Left colon (tissue), 2 donors: ENCODE measurements around the gene CFAP97D1. TPM values are rescaled to one million over a fixed set of nuclear protein-coding genes. Genes with fewer than 3 reads are reported as not detected.

Source experiments
- ATAC-seq: fragments of 200-7000 bp; cut with Tn5 transposase; one replicate; pipeline ENCODE4 v1.9.1; 2020; ENCODE audit warnings: mild to moderate bottlenecking, moderate library complexity
- DNase-seq, 2 donors: peaks; one replicate each; pipeline ENCODE4 v3.0.0-alpha.2; 2020
- intact Hi-C, 2 donors: fragments of 100-400 bp; cut with DNase I in 1 of 2; cut with micrococcal nuclease in 1 of 2; formaldehyde crosslinking; loops; one replicate each; pipeline versions ENCODE4 v1.11.2 to v1.14.0; 2022; cut with DNase I, micrococcal nuclease
- long read RNA-seq: library from polyadenylated mRNA; unstranded; transcript quantifications from one replicate; pipeline ENCODE4 v2.0.0, GENCODE V29; 2021
- total RNA-seq, 2 donors: library from RNA; stranded (reverse); fragmentation: NEBNext Ultra II Directional; extraction: Animal tissue kit (Norgen Biotek cat#: 25700); gene quantifications; one replicate each; pipeline ENCODE4 v1.2.1, GENCODE V29; 2021
- donor health status: DM: no; HTN: no; CAD: no.
- donor health status: DM: yes; HTN: yes; CAD: no.

Gene CFAP97D1
- total RNA-seq: not detected
- long read RNA-seq: 0 reads

DNA sequence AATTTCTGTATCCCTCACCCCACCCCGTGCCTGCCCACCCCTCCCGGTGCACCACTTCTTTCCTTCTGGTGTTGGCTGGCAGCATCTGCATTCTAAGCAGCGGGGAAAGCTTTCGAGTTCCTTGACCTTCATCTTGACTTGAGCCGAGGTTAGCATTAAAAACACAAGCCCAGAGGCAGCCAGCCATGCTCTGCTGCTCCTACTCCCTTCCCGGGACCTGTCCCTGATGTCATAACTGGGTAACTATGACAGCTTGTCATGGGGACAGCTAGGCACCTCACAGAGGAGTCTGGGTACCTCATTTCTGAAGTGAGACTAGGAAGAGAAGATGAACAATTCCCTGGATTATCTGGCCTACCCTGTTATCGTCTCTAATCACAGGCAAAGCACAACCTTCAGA is at the start of gene CFAP97D1:
Gene CFAP97D1, plus strand, starts transcription at position 301 of the 400 bp plus-strand sequence. Its CDS starts 28 bp downstream, at position 329.
- DNase-seq (no peak), ATAC-seq (no peak)
- intact Hi-C loops: no loop called here

DNA sequence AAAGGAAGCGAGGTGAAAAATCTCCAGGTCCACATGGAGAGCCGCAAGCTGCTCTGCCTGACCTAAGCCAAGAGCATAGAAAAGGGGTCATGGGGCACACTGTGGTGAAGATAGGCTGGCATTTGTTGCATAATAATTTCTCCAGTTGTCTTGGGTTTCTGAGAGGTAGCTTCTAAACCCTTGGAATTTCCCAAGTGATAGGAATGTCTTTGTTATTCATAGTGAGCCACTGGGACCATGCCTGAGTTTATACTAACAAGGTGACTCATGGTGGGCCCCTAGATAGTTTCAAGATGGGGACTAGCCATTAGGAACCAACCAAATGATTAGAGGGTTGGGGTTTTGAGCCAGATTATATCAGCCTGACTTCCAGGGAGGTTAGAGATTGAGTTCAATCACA is 47.3 kb upstream of the CFAP97D1 start:
- ATAC-seq (no peak), DNase-seq (no peak)
- intact Hi-C loops: no loop called here

DNA sequence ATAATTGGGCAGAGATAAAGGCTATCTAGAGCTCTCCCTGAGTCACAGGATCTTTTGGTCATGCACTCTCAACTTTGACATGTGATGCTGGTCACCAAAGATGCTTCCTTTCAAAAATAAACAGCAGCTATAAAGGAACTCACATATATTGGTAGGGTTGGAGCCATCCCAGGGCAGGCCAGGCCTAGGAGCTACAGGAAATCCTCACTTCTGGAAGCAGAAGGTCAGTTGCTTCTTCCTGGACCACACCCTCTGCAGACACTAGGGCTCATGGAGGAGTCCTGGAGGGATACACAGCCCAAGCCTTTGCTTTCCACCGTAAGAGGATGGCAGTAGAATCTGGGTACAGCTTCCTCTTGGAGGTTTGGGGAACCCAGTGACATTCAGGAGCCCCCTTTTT is 46.3 kb upstream of the CFAP97D1 start:
- ATAC-seq: no peak
- intact Hi-C loops: no loop called here
- DNase-seq: no peak

DNA sequence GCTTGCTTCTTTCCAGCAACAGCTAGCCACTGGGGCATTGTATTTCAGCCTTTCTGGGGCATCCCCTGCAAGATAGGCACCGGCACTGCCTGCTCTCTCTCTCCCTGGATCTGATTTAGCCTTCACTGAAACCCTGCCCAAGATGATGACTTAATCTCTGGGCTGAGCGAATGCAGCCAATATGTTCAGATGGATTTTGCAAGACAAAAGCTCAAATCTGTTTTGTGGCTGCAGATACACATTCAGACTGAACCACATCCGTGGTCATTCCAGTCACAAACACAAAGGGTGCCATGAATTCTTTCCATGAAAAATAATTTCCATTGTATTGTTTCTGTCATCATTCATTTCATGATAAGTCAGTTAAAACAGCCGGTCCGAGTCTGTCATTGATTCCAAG is 45.9 kb upstream of the CFAP97D1 start:
- DNase-seq (no peak), ATAC-seq (no peak)
- intact Hi-C loops: no loop called here

DNA sequence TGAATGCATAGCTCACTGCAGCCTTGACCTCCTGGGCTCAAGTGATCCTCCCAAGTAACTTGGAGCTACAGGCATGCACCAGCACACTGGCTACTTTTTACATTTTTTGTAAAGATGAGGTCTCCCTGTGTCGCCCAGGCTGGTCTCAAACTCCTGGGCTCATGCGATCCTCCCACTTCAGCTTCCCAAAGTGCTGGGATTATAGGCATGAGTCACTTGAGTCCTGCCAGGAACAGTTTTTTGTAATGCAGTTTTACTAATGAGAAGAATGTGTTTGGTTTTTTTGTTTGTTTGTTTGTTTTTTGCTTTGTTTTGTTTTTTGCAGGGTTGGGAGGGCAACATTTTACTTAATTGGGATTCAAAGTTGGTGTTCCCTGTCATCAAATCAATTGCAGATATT is 43.8 kb upstream of the CFAP97D1 start:
- ATAC-seq (no peak), DNase-seq (no peak)
- intact Hi-C loops: no loop called here

DNA sequence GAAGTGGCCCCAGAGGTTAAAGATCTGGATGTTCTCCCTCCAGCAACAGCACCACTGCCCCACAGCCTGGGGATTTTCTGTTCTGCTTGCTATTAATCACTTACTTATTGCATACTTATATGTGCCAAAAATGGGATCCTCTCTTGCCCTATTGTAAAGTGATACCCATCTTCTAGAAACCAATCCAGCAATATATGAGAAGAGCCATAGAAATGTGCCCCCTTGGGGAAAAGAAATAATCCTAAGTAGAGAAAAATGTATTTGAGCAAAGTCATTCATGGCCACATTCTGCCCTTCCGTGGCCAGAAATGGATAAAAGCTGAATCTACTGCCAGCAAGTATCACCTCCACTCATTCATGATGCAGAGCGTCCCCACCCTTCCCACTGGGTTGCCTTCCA is 42.5 kb upstream of the CFAP97D1 start:
- no peak for DNase-seq
- no peak for ATAC-seq
- intact Hi-C loops: no loop called here

DNA sequence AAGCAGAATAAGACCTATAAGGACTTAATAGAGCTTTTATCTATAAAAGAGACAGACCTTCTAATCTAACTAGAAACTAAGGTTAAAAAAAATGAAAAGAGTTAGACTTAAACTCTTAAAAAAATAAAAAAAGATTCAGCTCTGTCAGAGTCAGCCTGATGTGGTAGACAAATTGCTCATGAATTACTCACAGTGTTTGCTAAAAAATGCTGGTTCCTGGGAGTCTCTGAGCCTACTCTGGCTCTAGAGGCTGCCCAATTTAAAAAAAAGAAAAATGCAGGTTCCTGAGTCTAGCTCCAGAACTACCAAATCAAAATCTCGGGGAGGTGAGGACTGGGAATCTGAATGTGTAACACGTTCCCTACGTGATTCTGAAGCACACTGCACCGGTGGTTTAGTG is 39.7 kb upstream of the CFAP97D1 start:
- no peak for DNase-seq
- no peak for ATAC-seq
- intact Hi-C loops: loop anchor here in 1 of 2 donors (5.0 kb wide), 1 partner anchor 233 kb away; no protein-coding TSS in a partner anchor

DNA sequence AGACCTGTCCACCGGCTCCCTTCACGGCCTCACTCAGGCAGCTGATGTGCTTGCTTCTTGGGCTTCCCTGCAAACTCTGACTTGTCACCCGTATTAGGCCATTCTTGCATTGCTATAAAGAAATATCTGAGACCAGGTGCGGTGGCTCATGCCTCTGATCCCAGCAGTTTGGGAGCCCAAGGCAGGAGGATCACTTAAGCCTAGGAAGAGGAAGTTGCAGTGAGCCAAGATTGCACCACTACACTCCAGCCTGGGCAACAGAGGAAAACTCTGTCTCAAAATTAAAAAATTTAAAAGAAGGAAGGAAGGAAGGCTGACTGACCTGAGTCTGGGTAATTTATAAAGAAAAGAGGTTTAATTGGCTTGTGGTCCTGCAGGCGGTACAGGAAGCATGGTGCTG is 38.6 kb upstream of the CFAP97D1 start:
- intact Hi-C loops: loop anchor here in 1 of 2 donors (5.0 kb wide), 1 partner anchor 234 kb away; no protein-coding TSS in a partner anchor
- ATAC-seq (no peak), DNase-seq (no peak)

DNA sequence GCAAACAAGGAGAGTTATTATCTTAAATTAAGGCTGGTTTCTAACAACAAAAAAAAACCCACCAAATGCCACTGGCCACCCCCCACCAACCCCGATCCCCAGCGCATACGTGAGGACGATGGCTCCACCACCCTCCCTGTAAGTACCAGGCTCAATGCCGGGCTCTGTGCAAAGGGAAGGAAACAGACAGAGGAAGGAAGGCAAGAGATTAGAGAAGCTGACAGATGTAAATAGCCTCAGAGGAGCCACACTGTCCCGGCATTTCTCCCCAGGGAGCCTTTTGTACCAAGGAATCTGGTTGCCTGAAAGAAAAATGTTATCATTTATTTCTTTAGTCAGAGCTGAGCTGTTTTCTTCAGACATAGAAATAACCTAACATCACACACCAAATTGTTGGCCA is 34.7 kb upstream of the CFAP97D1 start:
- DNase-seq (no peak), ATAC-seq (no peak)
- intact Hi-C loops: no loop called here

DNA sequence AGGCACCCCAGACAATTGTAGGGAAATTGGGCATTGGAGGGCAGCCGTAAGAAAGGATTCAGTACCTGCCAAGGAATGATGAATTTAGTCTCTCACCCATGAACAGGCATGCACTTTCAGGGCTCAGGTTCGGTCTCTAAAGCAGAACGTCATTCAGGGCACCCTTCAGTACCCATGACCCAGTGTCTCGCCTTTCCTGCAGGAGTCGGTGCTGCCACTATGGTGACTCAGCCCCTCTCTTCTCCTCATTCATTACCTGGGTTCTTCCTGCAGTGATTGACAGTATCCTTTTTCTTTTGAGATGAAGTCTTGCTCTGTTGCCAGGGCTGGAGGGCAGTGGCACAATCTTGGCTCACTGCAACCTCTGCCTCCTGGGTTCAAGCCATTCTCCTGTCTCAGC is 30.1 kb upstream of the CFAP97D1 start:
- ATAC-seq (no peak), DNase-seq (no peak)
- intact Hi-C loops: loop anchor here in 1 of 2 donors (10.0 kb wide), 1 partner anchor 175 kb away; no protein-coding TSS in a partner anchor

DNA sequence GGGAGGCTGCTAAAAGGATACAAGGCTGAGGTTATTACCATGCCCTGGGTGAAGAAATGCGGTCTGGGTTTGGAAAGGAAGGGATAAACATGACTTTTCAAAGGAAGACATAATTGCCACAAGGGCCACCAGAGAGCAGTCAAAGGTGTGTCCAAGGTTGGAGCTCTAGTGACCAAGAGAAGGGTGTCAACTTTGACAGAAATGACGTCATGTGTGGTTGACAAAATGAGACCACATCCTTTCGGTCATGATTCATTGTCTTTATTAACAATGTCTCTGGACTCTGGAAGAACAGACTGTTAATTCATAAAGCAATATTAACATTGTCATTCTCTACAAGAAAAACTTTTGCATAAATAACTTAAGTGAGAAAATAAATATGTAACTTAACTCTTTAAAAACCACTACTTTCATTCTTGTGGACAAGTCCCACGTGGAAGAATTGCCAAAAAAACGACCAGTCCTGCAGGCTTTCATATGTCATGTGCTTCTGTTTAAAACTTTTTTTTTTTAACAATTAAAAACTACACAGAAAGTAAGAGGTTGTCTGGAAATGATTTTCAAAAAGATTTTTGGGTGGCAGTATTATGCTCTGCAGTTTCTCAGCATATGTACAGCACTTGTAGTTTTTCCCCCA is 26.6 kb upstream of the CFAP97D1 start:
- DNase-seq (no peak), ATAC-seq (no peak)
- intact Hi-C loops: loop anchor here in 1 of 2 donors (10.0 kb wide), 1 partner anchor 179 kb away; no protein-coding TSS in a partner anchor

DNA sequence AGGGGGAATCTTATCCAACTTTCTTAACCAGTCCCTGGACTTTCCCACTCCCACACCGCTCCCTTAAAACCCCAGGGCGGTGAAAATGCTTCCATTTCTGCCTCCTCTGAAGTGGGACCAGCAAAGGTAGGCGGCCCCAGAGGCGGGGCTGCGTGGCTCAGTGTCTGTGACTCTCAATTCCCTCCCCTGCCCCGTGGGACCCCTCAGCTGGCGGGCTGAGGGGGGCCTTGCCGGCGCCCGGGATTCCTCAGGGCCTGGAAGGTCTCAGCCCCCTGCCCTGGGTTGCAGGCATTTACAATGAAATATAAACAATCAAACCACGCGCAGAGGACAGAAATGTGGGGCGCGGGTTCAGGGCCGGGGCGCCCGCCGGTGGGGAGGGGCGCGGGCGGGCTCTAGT is 25.3 kb upstream of the CFAP97D1 start:
- intact Hi-C loops: loop anchor here (5.0 to 10.0 kb wide), 2 partner anchors 58 to 180 kb away; no protein-coding TSS in a partner anchor
- no peak for DNase-seq
- no peak for ATAC-seq

DNA sequence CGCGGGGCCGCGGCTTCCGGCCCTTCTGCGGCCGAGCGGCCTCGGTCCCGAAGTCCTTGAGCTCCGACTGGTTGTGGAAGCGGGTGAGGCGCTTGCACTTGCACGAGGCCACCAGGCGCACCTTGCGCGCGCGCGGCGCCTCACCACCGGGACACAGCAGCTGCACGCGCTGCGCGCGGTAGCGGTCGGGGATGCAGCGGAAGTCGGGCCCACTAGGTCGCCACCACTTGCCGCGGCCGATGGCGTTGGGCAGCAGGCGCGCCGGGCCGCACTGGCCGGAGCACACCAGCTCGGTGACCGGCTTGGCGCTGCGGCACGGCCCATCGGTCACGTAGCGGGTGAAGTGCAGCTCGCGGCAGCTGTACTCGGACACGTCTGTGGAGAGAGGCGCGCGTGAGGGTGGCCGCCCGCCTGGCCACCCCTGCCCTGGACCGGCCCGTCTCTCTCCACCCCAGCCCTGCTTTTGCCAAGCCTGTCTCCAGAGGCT is 24.8 kb upstream of the CFAP97D1 start:
- ATAC-seq (peak; percentile 26), DNase-seq (no peak)
- intact Hi-C loops: loop anchor here (5.0 to 10.0 kb wide), 2 partner anchors 58 to 181 kb away; no protein-coding TSS in a partner anchor

DNA sequence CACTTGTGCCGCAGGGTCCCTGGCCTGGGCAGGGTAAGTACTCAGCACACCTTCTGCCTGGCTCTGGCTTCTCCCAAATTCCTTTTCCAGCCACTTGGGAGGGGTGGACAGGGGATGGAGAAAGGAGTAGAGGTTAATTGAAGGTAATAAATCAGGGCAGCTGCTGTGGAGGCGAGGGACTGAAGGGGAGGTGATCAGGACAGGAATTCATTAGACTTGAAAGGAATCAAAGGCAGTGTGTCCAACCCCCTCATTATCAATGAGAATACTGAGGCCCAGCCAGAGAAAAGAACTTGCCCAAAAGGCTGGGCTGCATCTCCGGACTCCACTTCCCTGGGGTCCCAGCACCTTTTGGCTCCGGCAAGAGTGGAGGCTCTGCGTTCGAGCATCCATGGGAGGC is 24.0 kb upstream of the CFAP97D1 start:
- DNase-seq (no peak), ATAC-seq (no peak)
- intact Hi-C loops: loop anchor here (5.0 to 10.0 kb wide), 2 partner anchors 59 to 181 kb away; no protein-coding TSS in a partner anchor

DNA sequence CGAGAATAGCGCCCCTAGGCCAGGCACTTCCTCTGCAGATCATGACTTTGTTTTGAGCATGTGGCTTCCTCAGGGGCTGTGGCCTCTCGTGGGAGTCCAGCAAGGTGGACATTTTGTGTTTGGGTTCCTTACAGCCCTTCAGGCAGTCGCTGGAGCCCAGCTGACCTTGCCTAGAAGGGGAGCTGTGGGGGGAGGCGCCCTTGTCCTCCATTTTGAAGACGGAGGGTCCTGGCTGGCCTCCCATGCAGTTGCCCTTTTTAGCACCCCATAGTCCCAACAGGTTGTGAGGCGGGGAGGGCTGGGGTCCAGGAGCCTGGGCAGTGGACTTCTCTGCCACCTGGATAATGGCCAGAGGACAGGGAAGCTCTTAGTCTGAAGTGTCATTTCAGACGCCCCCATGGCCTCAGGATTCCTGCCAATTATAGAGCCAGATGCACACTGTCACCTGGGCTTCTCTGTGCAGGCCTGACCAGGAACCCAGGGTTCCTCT is 23.0 kb upstream of the CFAP97D1 start:
- intact Hi-C loops: loop anchor here (5.0 to 10.0 kb wide), 2 partner anchors 60 to 182 kb away; no protein-coding TSS in a partner anchor
- no peak for ATAC-seq
- DNase-seq: no peak

DNA sequence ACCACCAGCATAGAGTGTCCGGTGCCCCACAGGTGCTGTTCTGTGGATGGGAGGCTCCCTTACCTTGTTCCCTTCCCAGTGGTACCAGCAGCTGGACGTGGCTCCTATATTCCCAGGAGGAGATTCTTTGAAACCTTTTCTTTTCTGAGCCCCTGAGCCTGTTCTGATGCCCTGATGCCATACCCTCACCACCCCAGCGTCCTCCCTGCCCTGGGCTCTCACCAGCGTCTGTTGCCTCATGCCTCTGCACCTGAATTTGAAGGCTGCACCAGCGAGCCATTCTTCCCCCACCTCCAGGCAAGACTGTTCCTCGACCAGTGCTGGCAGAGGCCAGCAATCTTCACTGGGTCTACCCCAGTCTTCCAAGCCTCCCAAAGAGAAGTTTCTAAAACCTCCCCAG is 22.1 kb upstream of the CFAP97D1 start:
- DNase-seq (no peak), ATAC-seq (no peak)
- intact Hi-C loops: loop anchor here (5.0 to 10.0 kb wide), 2 partner anchors 61 to 183 kb away; no protein-coding TSS in a partner anchor

DNA sequence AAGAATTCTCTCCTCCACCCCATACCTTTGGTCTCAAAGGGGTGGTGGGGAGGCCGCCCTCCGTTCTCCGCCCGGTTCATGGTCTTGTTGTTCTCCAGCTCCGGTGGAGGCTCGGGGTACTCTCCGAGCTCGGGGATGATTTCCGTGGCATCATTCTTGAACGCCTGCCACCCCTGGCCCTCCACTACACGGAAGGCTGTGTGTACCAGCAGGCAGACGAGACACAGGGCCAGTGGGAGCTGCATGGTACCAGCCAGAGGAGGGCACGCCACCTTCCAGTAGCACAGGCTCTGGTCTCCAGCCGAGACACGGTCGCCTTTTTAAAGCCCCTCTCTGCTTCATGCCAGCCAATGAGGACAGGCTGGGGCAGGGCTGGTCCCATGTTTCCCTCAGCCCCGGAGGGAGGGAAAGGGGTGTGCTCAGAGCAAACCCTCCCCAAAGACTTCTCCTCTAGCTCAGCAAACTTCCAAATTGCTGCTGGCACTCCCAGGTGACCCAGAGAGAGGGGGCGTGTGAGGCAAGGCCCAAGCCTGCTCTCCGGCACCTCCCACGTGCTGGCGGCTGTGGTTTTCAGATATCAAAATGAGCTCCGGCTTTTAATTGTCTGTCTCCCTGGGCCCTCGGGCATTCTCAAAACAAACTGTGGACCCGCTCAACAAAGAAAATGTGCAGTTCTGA is 21.6 kb upstream of the CFAP97D1 start, which contains the start of gene SOST:
Gene SOST, minus strand, starts transcription at position 295 of the 678 bp plus-strand sequence. Its CDS starts 50 bp downstream, at position 245.
- intact Hi-C loops: loop anchor here (5.0 to 10.0 kb wide), 2 partner anchors 61 to 184 kb away; no protein-coding TSS in a partner anchor
- ATAC-seq (no peak), DNase-seq (no peak)

DNA sequence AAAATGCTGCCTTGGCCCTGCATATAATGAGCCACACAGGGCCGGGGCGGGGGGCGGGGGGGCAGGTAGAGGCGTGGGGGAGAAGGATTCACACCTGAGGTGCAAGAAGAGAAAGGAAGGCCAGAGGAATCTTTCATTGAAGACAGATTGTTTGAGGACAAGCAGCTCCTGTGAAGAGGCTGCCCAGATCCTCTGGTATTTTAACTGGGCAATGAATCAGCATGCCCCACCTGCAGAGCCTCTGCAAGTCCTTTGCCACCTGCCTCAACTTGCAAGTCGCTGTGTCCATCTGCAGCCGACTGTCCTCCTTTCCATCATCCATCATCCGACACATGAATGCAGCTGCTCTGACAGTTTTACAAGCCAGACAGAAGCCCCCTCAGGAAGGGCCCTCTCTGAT is 20.4 kb upstream of the CFAP97D1 start:
- DNase-seq (no peak), ATAC-seq (no peak)
- intact Hi-C loops: loop anchor here (5.0 to 10.0 kb wide), 2 partner anchors 63 to 185 kb away; no protein-coding TSS in a partner anchor

DNA sequence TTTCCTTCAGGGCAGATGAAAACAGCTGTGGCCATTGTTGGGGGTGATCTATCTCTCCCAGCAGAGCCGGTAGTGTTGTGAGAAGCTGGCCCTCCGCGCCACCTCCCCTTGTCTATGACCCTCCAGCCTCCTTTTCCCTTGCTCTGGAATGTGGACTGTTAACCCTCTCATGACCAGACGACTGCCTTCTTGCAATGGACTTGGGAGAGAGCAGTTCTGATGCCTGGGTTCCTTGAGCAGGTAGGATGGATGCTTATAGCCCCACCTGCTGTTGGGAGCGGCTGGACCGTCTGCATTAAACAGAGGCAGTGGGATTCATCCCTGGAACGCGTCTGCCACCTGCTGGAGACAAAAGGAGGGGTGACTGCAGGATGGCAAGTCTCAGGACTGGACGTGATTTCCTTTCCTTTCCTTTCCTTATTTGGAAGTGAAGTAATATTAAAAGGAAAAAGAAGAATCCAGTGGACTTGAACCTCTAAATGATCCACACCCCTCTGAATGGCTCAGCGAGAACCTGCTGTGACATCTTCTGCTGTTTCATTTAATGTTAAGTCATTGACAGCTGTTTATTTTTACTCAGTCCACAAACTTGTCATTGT is 19.9 kb upstream of the CFAP97D1 start:
- intact Hi-C loops: no loop called here
- peak; percentile 88 to 97 for DNase-seq
- peak; percentile 97 for ATAC-seq
